OCI-M2 (cell line): Measurements from ENCODE around the gene DNAJC4.

Experiments
- DNase-seq: peaks from one replicate; lab custom pipeline; 2025; ENCODE audit not compliant: unreplicated experiment; lab: John Stamatoyannopoulos, UW

DNAJC4 gene

DNA sequence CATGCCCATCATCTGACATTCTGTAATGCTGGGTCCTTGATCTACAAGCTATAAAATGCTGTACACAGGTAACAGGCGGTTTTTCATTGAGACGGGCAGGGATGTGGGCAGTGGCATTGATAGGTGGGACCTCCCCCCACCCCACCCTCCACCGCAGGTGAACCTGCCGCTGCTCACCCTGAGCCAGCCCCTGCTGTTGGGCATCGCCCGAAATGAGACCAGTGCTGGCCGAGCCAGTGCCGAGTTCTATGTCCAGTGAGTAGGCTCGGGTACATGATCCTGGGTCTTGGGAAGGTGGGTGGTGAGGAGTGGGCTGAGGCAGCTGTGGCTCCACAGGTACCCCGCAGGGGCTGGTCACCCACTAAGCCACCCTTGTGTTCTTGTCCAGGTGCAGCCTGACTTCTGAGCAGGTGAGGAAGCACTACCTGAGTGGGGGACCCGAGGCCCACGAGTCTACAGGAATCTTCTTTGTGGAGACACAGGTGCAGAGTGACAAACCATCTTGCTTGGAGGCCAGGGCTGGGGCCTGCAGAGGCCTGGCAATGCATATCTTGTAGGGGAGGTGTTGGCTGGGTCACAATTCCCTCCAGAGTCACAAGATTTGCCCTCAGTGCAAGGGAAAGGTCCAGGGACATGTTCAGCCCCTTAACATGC is 1.1 kb upstream of the DNAJC4 start:
- DNase-seq = no peak

DNA sequence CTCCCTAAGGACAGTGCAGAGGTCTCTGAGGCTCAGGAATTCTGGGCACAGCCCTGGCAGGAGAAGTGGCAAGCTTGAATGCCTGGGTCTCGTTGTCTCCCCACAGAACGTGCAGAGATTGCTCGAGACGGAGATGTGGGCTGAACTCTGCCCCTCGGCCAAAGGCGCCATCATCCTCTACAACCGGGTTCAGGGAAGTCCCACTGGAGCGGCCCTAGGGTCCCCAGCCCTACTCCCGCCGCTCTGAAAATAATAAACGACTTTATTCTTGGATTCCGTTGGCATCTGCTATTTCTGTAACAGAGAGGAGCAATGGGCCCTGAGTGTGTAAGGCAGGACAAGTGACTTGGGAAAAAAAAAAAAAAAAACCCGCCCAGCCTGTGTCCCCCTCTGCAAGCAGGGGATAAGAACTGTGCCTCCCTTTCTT is 591 bp upstream of the DNAJC4 start:
- DNase-seq = no peak

DNA sequence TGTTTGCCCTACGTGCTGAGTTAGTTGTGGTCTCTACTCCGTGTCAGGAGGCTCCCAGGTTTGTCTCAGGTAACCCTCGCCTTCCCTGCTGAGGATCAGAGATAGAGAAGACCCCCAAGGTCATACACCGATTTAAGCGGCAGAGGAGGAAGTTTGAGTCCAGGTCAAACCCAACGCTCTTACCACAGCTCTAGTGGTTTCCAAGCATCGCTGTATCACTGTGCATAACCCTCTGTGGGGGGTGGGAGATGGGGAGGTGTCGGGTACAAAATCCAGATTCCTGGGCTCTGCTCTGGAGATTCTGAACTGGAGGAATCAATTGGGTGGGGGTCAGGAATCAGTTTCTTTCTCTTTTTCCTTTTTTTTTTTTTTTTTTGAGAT is 627 bp downstream of the DNAJC4 start:
- DNase-seq = no peak

DNA sequence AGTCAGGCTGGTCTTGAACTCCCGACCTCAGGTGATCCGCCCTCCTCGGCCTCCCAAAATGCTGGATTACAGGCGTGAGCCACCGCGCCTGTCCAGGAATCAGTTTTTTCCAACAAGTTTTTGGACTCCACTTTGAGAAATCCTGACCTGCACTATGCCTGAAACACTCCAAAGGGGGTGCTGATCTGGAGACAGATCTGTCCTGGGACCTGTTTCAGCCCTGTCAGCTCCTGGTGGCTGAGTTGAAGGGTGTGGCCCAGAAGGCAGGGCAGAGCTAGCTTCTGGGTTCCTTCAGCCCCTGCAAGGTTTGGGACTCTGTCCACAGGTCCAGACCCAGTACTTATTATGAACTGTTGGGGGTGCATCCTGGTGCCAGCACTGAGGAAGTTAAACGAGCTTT is 1.2 kb downstream of the DNAJC4 start:
- no peak for DNase-seq

DNA sequence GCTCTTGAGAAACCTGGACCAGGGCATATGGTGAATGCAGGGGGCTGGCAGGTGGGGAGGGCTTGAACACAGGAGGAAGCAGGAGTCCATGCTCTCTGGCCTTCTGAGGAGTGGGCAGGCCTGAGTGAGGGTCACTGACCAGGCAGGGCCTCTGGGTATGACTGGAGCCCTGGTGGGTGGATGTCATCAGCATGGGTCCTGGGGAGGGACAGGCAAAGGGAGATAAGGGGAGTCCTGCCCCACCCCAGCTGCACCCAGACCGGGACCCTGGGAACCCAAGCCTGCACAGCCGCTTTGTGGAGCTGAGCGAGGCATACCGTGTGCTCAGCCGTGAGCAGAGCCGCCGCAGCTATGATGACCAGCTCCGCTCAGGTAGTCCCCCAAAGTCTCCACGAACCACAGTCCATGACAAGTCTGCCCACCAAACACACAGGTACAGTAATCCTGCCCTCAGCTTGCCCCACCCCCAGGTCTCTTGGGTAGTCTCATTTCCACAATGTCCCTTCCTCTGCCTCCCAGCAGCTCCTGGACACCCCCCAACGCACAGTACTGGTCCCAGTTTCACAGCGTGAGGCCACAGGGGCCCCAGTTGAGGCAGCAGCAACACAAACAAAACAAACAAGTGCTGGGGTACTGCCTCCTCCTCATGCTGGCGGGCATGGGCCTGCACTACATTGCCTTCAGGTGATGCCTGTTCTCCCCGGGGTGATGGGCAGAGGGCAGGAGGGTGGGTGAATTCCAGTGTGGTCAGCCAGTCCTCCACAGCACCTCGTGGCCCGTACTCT is 2.0 kb downstream of the DNAJC4 start:
- no peak for DNase-seq

DNA sequence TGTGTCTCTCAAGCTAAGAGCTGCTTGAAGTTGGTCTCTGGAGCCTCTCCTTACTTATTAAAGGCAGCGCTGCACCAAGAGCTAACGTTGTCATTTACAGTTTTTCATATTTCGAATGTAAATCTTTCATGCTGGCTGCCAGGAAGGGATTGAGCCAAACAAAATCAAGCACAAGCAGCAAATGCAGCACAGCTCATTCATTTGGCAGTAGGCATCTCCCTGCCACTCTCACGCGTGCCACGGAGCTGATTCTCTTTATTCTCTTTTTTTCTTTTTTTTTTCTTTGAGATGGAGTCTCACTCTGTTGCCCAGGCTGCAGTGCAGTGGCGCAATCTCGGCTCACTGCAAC is 2.6 kb downstream of the DNAJC4 start:
- DNase-seq = no peak

DNA sequence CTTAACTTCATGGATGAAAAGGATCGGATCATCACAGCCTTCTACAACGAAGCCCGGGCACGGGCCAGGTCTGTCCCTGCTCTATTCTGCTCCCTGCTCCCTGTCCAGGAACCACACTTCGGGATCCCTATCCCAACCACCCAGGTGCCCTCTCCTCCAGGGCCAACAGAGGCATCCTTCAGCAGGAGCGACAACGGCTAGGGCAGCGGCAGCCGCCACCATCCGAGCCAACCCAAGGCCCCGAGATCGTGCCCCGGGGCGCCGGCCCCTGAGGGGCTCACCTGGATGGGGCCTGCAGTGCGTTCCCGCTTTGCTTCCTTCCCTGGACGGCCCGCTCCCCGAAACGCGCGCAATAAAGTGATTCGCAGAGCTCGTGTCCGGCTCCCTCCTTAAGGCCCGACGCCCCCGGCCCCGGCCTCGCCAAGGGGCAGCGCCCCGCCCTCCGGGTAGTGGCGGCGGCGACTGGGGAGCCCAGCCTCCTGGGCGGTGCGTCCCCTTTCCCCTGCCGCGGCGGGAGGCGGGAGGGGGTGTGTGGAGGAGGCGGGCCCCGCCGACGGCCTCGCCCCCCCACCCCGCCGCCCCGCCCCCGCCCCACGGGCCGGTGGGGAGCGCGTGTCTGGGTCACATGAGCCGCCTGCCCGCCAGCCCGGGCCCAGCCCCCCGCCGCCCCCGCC is 3.7 kb downstream of the DNAJC4 start, which contains the start of gene VEGFB:
TSS of gene VEGFB (plus strand) at position 672 of the 674 bp plus-strand sequence. CDS start 250 bp downstream, outside the sequence.
- no peak for DNase-seq

DNA sequence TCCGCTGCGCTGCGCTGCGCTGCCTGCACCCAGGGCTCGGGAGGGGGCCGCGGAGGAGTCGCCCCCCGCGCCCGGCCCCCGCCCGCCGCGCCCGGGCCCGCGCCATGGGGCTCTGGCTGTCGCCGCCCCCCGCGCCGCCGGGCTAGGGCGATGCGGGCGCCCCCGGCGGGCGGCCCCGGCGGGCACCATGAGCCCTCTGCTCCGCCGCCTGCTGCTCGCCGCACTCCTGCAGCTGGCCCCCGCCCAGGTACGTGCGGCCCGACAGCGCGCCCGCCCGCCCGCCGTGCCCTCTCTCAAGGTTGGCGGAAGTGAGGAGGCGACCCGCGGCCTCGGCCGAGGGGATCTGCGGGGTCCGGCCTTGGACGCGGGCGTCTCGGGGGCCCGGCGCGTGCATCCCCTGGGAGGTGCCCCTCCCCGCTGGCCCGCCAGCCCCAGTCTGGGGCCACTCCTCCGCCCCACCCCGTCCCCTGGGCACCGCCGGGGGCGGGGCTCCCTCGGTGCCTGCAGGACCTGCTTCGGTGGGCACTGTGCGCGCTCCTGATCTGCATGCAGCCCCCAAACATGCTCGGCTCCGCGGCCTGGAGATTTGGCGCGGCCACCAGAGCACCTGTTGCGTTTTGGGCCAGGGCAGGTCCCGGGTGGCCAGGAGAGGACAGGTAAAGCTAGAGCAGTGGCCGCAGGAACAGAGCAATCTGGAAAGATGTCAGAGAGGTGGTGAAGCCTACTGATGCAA is 4.5 kb downstream of the DNAJC4 start:
- no peak for DNase-seq

DNA sequence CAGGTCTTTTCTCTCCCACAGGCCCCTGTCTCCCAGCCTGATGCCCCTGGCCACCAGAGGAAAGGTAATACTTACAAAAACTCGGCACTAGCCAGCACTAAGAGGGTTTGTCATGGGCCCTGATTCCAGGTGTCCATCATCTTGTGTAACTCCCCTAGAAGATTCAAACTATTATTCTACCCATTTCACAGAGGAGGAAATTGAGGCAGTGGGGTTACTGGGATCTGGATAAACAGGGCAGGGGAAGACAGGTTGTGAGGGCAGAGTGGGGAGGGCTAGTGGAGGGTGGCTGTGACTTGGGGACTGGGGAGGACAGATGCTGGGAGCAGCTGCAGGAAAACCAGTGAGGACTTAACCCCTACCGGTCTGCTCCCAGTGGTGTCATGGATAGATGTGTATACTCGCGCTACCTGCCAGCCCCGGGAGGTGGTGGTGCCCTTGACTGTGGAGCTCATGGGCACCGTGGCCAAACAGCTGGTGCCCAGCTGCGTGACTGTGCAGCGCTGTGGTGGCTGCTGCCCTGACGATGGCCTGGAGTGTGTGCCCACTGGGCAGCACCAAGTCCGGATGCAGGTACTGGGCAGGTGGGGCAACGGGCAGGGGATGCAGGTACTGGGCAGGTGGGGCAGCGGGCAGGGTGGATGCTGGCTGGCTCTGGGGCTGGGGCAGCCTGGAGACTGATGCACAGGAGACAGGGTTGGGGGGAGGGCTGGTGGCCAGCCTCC is 5.3 kb downstream of the DNAJC4 start:
- DNase-seq = no peak

DNA sequence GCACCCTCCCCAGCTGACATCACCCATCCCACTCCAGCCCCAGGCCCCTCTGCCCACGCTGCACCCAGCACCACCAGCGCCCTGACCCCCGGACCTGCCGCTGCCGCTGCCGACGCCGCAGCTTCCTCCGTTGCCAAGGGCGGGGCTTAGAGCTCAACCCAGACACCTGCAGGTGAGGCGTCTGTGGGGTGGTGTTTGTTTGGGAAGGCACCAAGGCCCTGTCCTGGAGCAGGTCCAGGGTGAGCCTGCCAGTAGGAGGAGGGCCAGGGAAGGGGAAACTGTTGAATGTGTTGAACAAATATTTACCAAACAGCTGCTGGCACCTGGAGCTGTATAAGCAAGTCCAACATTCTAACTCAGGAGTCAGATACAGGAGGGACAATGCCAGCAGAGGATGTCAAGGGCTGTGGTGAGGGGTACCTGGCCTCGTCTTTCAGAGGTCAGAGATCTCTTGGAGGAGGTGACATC is 7.2 kb downstream of the DNAJC4 start:
- DNase-seq = no peak

DNA sequence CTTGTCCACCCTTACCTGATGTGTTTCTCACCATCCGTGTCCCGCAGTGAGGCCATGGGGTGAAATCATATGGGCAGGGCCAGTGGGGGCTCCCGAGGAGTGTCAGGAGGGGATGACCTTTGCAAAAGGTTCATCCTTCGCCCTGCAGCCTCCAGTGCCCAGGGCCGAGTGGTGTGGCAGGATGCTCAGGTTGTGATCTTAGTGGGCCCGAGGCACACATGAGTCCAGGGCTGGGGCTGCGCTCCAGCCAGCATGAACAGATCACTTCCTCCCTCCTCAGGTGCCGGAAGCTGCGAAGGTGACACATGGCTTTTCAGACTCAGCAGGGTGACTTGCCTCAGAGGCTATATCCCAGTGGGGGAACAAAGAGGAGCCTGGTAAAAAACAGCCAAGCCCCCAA is 7.7 kb downstream of the DNAJC4 start:
- DNase-seq = no peak

DNA sequence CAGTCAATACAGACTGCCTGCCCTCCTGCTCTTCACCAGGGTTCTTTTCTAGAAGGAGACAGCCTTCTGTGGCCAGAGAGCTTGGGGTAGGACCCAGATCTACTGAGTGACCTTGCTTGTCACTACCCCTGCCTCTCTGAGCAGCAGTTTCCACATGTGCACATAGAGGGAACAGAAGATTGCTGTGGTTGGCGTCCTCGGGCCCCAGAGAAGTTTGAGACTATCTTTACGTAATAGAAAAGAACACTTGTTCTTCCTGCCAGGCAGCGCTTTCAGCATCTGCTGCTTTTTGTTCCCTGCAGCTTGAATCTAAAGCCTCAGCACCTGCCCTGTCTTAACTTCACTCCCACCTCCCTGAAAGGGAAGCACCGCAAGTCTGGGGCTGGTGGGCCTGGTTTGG is 8.7 kb downstream of the DNAJC4 start:
- no peak for DNase-seq

DNA sequence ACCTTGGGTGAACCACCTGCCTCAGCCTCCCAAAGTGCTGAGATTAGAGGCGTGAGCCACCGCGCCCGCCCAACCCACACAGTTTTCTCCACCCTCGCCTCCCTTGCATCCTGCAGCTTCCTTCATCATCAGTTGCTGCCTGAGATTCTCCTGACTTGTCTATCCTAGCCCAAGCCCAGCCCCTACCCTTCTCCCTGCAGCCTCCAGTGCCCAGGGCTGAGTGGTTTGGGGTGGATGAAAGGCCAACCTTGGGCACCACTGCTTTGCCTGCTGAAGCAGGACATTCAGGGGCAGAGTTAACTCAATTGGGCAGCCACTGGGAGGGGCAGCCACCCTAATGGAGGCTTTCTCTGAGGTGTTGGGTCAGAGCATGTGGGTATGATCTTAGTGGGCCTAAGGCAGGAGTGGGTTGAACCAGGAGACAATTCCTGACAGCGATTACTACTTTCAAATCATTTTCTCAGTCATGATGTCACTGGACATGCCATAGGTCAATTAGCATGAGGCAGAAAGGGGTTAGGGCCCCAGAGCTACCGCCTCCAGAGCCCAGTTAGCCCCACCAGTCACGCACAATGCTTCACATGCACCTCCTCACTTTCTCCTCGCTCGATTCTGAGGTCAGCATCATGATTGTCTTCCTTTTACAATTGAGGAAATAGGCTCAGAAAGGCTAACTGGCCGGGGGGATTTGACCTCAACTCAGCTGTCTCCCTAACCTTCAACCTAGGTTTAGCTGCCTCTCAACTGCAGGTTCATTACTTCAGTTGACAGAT is 9.5 kb downstream of the DNAJC4 start:
- no peak for DNase-seq

DNA sequence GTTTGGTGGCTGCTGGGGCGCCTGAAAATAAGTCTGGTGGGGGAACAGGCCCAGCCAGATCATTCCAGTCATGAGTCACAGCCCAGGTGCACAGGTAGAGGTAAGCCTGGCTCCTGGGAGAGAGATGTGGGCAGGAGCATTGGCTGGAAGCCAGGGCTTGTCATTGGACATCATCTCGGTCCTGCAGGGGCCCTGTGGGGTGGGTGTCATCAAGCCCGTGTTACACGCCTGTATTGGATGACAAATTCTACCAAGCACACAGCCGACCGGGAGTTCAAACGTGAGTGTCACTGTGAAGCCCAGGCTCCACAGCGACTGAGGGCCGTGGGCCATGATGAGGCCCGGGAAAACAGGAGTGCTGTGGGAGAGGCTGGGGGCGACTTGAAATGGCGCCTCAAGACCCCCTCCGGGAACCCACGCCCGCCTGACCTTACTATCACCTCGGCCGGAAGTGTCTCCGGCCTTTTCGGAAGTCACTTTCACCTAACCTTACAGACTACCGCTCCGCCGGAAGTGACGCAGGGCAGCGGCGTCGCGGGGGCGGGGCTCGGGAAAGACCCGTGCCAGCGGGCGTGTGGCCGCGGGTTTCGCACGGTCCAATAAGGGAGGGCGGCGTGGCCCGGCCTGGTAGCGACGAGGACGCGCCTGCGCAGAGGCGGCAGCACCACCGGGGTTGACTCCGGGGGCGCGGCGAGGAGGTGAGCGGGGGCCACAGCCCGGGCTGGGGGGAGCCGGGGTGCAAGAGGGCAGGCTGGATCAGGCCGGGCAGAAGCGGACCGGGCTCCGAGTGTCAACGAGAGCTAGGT is 10.3 kb downstream of the DNAJC4 start, which contains the start of gene FKBP2:
TSS of gene FKBP2 (plus strand) at position 661 of the 806 bp plus-strand sequence. CDS start 1,293 bp downstream, outside the sequence.
- DNase-seq = no peak

DNA sequence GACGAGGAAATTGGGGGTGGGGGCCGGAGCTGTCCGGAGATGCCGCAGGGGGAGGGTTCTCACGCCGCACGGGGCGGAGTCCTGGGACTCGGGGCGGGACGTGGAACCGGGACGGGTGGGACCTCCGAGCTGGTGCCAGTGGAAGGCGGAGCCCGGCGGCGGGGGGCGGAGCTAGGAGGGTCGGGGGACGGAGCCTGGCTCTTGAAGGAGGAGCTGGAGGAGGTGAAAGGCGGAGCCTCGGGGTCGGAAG is 10.8 kb downstream of the DNAJC4 start:
- DNase-seq = peak; percentile 56

DNA sequence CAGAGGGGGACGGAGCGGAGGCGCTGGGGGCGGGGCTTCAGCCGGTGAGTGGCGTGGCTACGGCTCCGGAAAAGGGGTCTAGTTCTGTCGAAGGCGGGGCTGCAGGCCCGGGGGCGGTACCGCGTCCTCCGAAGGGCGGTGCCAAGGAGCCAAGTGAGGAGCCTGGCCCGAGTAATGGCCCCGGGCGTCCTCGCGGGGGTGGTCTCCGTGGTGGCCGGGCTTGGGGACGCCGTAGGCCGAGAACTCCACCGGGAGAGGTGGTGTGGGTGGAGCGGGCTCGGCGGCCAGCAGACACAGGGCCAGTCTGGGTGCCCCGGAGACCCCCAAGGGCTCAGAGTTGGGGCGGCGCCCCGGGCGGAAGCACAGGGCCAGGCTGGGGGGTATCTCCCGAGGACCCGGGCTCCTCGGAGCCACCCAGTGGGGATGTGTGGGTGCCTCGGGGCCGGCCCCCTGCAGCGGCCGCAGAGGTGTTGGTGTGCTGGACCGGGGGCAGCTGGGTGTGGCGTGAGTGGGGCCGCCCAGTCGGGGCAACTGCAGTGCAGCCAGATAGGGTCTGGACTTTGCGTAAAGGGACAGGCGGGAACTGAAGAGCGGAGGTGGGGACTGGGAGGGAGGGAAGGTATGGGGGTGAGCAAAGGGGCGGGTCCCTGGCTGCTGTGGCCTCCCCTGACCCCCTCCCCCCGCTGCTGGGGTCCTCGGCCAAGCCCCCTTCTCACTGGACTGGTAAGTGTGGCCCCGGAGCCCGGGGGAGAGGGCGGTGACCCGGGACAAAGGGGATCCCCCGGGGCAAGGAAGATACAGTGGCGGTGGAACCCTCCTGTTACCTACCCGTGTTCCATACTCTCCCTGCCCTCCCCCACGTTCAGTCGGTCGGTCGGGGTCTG is 11.4 kb downstream of the DNAJC4 start:
- DNase-seq = no peak

DNA sequence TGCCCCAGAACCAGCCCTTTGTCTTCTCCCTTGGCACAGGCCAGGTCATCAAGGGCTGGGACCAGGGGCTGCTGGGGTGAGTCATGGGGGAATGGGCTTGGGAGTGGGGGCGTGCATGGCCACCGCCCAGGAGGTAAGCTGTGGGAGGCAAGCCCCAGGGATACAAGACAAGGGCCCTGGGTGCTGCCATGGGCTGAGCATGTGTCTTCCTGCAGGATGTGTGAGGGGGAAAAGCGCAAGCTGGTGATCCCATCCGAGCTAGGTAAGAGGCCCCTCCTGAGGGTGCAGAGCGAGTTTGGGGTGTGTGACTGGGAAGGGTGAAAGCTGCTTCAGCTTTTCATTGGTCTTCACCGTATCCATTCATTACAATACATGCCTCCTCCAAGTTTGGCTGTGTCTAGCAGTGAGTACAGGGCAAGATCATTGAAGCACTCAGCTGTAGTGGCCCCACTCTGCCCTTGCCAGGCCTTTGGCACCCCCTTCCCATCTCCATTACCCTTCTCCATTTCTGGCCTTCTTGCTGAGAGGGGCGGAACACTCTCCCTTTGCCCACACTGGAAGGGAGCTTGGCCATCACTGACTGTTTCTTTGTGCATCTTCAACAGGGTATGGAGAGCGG is 13.0 kb downstream of the DNAJC4 start:
- no peak for DNase-seq

DNA sequence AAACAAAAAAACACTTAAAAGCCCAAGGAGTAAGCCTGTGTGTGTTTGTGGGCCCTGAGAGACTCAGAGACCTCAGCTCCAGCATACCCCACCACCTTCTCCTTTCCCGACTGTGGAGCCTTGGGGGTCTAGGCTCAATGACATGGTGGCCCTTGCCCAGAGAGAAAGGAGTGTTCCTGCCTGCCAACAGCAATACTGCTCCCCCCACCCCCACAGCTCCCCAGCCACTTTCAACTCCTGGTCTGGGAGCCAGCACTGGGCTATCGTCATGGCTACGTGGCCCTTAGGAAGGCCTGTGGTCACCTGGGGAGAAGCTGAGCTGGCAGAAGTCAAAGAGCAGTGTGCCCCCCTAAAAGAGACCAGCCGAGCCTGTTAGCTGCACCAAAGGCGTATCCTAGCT is 13.8 kb downstream of the DNAJC4 start:
- no peak for DNase-seq
